HG03432 (cell line): Measurements from ENCODE around the gene TDRD7.

Experiments used
- ATAC-seq: cut with Tn5 transposase; IDR thresholded peaks from one replicate; pipeline ENCODE4 v1.9.1; 2021; ENCODE audit warnings: mild to moderate bottlenecking, moderate library complexity; ENCODE audit not compliant: unreplicated experiment

Gene TDRD7

DNA sequence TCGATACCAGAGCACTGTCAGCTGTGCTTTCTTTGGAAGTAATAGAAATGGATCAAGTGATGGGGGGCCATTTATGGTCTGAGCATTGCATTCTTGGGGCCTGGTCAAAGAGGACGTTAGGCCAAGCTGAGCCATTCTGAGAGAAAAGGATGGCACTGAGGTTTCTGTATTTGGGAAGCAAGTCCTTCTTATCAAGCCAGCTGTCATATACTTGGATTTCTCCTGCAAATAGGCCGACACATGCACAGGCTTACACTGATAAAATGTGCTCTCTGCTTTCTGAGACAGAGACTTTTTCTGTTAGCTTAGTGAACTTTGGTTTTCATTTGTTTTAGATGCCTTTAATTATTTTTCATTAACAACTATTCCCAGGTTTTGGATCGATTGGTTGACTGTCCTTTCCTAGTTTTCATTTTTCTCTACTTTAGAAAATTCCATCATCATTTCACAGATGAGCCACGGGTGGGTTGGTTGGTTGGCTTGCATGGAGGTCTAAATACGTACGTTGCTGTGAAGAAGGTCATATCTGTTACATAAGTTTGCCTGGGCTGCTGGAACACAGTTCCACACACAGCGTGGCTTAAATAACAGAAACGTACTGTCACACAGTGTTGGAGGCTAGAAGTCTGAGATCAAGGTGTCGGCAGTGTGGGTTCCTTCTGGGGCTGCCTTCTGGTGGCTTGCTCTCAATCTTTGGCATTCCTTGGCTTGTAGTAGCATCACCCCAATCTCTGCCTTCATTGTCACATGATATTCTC is 109.9 kb downstream of the TDRD7 start:
- ATAC-seq: no peak

DNA sequence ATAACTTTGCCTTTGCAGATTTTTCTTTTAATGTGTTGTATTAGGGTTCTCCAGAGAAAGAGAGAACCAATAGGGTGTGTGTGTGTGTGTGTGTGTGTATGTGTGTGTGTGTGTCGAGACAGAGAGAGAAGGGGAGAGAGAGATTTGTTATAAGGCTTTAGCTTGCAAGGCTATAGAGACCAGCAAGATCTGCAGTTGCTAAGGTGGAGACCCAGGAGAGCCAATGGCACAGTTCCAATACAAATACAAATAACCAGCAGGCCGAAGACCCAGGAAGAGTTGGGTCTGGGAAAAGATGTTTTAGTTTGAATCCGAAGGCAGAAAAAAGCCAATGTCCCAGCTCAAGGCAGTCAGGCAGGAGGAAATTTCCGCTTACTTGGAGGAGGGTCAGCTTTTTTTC is 112.5 kb downstream of the TDRD7 start:
- no peak for ATAC-seq

DNA sequence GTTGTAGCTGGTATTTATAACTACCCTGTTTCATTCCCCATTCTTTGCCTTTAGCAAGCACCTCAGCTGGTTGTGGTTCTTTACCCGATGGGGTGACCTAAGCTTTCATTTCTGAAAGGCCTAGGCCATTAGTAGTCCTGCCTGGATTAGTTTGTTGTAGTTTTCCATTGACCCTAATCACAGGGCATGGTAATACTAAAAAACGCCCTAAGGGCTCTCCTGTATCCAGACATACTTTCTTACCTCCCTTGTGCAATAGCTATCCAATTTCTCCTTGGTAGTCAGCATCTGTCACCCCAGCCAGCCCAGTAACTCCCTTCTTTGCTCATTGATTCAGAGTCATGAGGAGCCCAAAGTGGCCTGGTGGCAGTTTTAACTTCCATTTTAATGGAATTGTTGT is 113.6 kb downstream of the TDRD7 start:
- ATAC-seq: no peak

DNA sequence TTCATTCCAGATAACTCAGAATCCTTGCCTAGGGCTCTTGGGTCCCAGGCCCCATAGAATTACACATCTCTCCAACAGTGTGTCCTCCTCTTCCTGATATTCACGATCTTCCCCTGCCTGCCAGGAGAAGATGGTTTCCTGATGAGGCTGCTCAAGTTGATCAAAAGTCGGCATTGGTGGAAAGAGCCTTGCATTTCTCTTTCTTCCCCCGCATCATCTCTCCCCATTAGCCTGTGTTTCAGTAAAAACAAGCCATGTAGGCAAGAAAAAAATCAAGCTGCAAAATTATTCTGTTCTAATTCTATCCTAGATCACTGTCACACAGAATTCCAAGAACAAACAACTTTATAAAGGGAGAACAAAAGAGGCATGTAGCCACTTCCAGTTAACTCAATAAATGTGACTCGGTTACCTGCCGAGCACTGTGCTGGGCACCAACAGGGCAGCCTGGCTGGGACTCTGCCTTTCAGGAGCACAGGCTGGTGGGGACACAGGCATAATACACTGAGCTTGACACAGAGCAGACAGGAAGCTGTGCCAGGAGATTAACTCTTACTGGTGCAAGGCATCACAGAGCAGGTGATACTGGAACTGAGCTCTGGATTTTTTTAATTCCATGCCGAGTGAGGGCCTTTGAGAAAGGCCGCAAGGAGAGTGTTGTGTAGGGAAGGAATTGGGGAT is 115.1 kb downstream of the TDRD7 start:
- ATAC-seq: no peak

DNA sequence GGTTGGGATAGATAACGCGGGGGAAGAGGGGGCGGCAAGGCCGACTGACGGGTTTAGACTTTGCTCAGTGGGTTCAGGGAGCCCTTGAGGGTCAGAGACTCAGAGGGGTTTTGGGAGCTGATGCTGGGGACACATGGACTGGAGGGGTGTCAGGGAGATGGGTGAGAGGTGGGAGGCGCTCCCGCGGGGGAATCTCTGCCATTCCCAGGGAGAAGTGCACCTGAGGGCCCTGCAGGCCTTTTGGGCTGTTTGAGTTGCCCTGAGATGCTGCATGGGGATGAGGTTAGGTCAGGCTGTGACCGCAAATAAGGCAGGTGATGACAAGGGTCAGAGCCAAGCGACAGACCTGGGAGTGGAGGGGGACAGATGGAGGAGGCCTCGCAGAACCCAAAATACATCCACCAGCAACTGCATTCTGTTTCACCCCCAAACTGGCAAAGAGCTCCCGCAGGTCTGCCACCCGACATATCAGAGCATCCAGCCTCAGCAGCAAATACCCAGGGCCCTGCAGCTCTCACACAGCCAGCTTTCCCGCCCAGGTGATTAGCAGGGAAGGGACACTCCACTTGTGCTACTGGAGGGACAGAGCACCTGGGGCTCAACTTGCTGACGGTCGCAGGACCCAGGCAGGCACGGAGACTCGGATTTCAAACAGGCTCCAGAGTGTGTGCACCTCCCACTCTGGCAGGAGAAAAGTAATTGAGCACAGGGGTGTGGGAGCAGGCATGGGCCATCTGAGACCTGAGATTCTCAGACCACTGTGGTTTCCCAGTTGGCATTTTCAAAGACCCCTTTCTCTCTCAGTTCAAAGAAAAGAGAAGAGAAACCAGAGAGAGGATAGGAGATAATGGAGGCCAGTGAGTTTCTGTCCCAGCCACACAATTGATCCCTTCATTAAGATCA is 116.0 kb downstream of the TDRD7 start:
- ATAC-seq: peak; percentile 43

DNA sequence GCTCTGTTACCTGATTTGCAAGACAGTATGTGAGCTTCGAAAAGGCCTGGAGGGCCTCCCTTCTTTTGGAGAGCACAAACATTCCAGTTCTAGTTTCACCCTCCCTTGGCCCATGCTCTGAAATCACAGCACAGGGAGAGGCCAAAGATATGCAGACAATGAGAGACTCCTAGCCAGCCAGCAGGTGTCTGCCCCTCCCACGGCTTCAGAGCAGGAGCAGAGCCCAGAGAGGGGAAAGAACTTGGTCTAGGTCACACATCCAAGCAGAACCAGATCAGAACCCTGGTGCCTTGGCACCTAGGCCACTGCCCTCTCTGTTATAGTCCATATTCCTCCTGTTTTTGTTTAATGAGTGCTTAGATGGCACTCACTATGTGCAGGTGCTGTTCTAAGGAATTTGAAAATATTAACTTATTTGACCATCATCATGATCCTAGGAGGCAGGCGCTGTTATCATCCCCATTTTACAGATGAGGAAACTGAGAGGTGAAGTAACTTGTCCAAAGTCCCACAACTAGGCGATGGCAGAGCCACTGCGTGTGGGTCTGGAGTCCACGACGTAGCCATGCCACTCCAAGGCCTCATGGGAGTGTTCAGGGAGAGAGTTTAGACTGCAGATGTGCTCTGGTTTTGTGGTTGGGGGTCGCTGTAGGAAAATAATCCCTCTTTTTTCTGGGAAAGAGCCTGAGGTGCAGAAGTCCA is 116.8 kb downstream of the TDRD7 start:
- peak; percentile 37 for ATAC-seq

DNA sequence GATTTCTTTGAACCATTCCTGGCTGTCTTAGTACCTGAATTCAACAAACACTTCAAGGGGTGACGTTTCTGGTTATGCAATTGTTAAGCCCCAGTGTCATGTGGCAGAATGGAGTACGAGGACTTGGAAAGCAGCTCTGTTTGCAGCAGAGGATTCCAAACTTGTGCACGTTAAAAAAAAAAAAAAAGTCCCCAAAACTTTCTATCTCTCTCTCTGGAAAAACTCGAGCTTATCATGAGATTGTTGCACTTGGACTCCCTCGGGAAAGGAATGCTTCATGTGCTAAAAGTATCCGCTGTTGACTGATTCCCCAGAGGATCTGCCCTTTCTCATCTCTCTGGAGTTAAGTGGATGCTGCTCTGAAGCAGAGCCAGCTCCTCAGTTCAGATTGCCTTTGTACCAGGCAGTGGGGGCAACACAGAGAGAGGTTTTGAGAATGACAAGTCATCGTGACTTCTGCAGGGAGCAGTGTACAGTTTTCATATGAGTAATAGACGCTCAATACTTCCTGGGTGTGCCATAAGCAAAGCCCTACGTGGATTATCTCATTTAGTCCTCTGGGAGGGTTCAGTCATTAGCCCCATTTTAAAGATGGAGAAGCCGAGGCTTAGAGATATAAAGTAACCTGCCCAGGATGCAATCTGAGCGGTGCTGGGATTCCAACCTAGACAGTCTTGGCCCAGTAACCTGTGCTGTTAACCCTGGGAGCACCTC is 117.6 kb downstream of the TDRD7 start:
- ATAC-seq: peak; percentile 85

DNA sequence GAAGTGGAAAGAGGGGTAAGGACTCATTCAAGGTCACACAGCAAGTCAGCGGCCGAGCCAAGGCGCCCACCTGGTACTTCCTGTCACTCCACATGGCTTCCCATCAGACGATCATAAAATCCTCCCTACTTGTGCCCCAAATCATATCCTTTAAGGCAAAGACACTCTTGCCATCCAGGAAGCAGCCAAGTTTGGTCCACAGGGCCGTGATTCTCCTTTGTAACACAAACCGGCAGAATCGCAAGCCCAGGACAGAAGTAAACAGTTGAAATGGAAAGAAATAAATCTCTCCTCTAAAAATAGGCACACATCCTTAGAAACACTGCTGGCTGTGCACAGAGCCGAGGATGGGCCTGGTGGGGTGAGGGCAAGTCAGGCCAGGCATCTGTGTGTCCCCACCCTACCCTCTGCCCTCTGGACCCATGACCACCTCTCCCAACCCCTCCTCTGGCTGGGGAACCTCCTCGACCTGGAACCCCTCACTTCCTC is 120.0 kb downstream of the TDRD7 start:
- no peak for ATAC-seq

DNA sequence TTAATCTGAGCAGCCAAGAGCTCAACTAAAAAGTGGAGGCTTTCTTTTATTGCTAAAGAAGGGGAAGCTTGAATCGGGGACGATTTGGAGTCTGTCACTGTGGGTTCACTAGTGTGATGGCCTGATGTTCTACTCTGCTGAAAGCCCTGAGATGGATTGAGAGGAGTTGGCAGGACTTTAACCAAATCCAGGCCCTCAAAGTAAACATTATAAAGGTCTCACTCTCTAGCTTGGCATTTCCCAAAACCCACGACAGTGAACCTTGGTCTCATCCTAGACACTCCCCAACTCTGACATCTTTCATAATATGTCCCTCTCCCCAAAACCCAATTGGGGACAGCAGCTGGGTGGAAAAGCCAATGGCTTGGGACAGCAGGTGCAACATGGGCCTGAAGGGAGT is 122.3 kb downstream of the TDRD7 start:
- ATAC-seq: no peak

DNA sequence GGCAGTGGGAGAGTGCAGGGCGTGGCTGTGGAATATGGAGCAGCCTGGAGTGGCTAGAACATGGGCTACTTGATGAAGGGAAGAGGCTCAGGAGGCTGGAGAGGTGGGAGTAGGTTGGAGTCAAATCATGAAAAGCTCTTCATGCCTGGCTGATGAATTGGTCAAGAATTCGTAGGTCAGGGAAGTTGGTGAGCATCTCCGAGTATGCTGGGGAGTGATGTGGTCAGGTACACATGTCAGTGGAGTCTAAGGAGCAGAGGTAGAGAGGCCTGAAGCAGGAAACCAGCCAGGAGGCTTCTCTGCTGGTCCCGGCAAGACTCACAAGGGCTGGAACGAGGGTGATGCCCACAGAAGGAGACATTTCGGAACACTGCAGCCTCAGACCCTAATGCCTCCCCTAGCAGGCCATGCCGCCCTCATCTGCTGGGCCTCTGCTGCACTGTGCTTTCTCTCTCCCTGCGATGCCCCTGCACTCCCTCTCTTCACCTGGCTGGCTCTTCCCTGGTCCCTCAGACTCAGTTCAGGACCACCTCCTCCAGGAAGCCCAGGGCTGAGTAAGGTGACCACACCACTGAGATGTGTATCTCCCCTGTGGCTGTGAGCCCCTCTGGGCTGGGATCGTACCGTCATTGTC is 123.2 kb downstream of the TDRD7 start:
- no peak for ATAC-seq

DNA sequence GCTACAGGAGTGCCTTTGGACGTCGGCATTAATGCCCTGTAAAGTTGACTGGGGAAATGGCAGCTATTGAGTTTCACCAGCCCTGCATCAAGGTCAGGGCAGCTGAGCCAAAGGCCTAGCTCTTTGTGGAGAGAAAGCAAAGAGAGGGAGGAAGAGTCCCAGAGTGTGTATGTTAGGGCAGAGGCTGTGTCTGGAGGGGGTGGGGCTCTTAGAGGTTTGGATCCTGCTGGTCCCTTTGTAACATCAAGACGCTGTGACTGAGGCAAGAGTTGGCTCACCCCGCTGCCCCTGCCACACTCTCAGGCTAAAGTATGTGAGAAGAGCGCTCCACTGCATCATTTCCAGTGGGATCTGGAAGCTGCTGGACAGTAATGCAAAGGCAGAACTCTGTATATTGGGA is 123.9 kb downstream of the TDRD7 start:
- ATAC-seq: no peak

DNA sequence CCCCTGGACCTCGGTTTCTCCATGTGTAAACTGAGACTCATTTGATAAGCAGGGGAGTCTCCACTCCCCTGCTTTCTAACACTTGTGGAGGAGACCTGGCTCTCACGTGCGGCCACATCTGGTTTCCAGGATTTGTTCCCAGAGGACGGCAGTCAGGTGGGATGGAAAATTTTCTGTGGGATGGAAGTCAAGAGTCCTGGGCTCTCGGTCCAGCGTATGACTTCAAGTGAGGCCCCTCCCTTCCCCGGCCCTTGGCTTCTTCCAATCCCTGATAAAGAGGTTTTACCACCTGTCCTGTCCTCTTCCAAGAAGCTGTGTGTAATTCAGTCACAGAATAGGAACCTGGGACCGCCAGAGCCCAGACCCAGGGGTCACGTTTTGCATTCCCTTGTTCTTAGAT is 124.6 kb downstream of the TDRD7 start:
- no peak for ATAC-seq

DNA sequence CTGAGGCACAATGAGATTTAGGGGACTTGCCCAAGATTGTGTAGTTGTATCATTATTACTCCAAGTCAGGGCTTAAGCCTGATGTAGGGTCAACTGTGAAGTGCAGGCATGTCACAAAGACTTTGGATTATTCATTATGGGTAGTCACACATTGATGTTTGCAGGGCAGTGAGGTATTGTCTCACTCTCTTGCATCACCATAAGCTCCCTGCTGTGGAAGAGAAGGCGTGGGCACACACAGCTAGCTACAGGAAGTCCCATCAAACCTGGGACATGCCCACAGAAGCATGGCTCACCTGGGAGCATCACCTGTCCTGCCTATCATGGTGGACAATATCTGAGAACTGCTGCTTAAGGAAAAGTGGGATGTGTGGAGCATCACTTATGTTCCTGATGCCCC is 131.7 kb downstream of the TDRD7 start:
- no peak for ATAC-seq

DNA sequence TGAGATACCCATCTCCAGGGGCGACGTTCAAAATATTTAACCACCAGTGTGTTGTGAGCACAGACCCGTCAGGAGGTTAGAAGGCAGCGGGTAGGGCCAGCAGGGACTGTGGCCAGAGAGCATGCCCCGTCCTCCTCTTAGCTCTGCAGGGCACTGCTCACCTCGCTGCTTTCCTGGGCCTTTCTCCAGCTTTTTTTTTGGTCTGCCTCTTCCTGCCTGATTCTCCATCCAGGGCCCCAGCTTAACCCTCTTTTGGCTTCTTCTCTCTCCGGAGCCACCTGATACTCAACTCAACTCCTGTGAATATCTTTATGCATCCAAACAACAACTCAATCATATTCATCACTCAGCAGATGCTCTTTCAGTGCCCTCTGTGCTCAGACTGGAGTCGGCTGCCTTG is 133.6 kb downstream of the TDRD7 start:
- no peak for ATAC-seq
